Smooth muscle cell (in vitro differentiated cells): ENCODE measurements around the gene ST6GALNAC5. TPM values are rescaled to one million over a fixed set of nuclear protein-coding genes. Genes with fewer than 3 reads are reported as not detected.
A peak's percentile ranks its signal among the peaks of the same experiment; 100 is the strongest.

Experiments used
- DNase-seq: peaks from one replicate; lab custom pipeline; 2025; ENCODE audit not compliant: unreplicated experiment; lab: John Stamatoyannopoulos, UW
- H2AFZ ChIP-seq: fragments of 200-600 bp; sonication (generic); 2 replicates; pipeline ENCODE4 v1.6.0; 2016; ENCODE audit warnings: antibody characterized with exemption, low read depth, mild to moderate bottlenecking
- H3F3A ChIP-seq: fragments of 200-600 bp; sonication (generic); 2 replicates; pipeline ENCODE4 v1.6.0; 2017; ENCODE audit warnings: antibody characterized with exemption, low read depth
- H3K27ac ChIP-seq: fragments of 200-600 bp; sonication (generic); 2 replicates; pipeline ENCODE4 v1.5.1; 2016; ENCODE audit warnings: low read depth, mild to moderate bottlenecking
- H3K27me3 ChIP-seq: fragments of 200-600 bp; sonication (generic); 2 replicates; pipeline ENCODE4 v1.6.1; 2016; ENCODE audit warnings: low read depth, mild to moderate bottlenecking
- H3K36me3 ChIP-seq: fragments of 200-600 bp; sonication (generic); 2 replicates; pipeline ENCODE4 v1.5.1; 2016; ENCODE audit warnings: low read depth
- H3K4me1 ChIP-seq: fragments of 200-600 bp; sonication (generic); 2 replicates; pipeline ENCODE4 v1.5.1; 2016; ENCODE audit warnings: low read depth
- H3K4me2 ChIP-seq: fragments of 200-600 bp; sonication (generic); 2 replicates; pipeline ENCODE4 v1.6.0; 2016; ENCODE audit warnings: mild to moderate bottlenecking
- H3K4me3 ChIP-seq: fragments of 200-600 bp; sonication (generic); 2 replicates; pipeline ENCODE4 v1.5.1; 2016; ENCODE audit warnings: mild to moderate bottlenecking
- H3K79me2 ChIP-seq: fragments of 200-600 bp; sonication (generic); 2 replicates; pipeline ENCODE4 v1.6.0; 2016; ENCODE audit warnings: low read depth, mild to moderate bottlenecking
- H3K9ac ChIP-seq: fragments of 200-600 bp; sonication (generic); 2 replicates; pipeline ENCODE4 v1.6.0; 2016; ENCODE audit warnings: low read depth
- H3K9me3 ChIP-seq: fragments of 200-600 bp; sonication (generic); replicated peaks from 2 replicates; pipeline ENCODE4 v1.5.1; 2016; ENCODE audit warnings: low read depth
- H4K20me1 ChIP-seq: fragments of 200-600 bp; sonication (generic); 2 replicates; pipeline ENCODE4 v1.6.0; 2016; ENCODE audit warnings: low read depth
- WGBS: methylation state at CpG from one replicate; pipeline ENCODE4 v1.1.7; 2016; ENCODE audit warnings: low lambda C conversion rate; 5-methylcytosine and 5-hydroxymethylcytosine counted together
- polyA plus RNA-seq: library from polyadenylated mRNA; unstranded; fragments of >200 nt; fragmentation: Nextera tagmentation; extraction: Ambion mirVana; gene quantifications from 2 replicates; pipeline ENCODE4 v1.2.1, GENCODE V29; 2016
- total RNA-seq: library from RNA; depleted of rRNA; stranded (reverse); fragments of >200 nt; gene quantifications from 2 replicates; pipeline ENCODE4 v1.2.3, GENCODE V29; 2014
- TF ChIP-seq, protein P1 (sequence below): fragments of 200-600 bp; sonication (generic); IDR thresholded peaks from 2 replicates; pipeline ENCODE4 v1.5.1; 2017; ENCODE audit warnings: borderline replicate concordance, mild to moderate bottlenecking, antibody characterized with exemption; ENCODE audit not compliant: insufficient read depth, poor library complexity, severe bottlenecking

The ST6GALNAC5 gene
- total and polyA plus RNA-seq, 2 experiments from 2014 or later: 24.9 to 38.8 TPM

DNA sequence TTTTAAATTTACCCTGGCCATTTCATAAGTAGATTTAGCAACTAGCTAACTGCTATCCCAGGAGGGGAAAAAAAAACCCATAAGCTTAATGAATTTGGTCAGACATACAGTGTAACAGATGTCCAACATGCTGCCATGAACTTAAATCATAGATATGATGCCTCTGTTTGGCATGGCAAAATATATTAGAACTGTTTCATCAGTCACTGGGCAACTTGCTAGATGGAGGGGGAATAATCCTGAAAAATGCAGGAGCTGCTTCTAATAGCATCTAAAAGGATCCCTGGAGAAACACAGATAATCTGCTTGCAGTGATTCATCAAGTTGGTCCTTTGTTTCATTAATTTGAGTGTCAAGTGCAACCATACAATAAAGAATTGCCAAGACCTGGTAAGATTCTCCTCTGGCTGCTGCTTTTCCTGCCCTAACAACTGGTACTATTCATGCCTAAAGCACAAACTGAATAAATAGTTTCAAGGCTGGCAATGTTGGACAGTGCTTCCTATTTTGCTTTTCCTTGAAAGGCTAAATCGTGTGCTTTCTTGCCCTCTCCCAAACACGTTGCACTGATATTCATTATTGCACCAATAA lies 1.5 kb upstream of the ST6GALNAC5 start:
- Histone ChIP-seq H3K4me3 (no peak overlapping the region), H3F3A (no peaks in the 10 kb centered on the region), H3K79me2 (peaks cover 6% of the 10 kb centered on the region), H3K9ac (peak overlapping the region; percentile 16), H3K4me2 (peak overlapping the region; percentile 86), H2AFZ (no peak overlapping the region), H3K27me3 (peaks cover 15% of the 10 kb centered on the region), H4K20me1 (peaks cover 18% of the 10 kb centered on the region), H3K9me3 (no peaks in the 10 kb centered on the region), H3K4me1 (peaks cover 26% of the 10 kb centered on the region), H3K36me3 (no peaks in the 10 kb centered on the region), H3K27ac (peak overlapping the region; percentile 75)
- WGBS: 84% methylated on average over 2 of the region's 2 CpGs
- TF ChIP-seq, protein P1, sequence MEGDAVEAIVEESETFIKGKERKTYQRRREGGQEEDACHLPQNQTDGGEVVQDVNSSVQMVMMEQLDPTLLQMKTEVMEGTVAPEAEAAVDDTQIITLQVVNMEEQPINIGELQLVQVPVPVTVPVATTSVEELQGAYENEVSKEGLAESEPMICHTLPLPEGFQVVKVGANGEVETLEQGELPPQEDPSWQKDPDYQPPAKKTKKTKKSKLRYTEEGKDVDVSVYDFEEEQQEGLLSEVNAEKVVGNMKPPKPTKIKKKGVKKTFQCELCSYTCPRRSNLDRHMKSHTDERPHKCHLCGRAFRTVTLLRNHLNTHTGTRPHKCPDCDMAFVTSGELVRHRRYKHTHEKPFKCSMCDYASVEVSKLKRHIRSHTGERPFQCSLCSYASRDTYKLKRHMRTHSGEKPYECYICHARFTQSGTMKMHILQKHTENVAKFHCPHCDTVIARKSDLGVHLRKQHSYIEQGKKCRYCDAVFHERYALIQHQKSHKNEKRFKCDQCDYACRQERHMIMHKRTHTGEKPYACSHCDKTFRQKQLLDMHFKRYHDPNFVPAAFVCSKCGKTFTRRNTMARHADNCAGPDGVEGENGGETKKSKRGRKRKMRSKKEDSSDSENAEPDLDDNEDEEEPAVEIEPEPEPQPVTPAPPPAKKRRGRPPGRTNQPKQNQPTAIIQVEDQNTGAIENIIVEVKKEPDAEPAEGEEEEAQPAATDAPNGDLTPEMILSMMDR: no peak
- DNase-seq: no peak

DNA sequence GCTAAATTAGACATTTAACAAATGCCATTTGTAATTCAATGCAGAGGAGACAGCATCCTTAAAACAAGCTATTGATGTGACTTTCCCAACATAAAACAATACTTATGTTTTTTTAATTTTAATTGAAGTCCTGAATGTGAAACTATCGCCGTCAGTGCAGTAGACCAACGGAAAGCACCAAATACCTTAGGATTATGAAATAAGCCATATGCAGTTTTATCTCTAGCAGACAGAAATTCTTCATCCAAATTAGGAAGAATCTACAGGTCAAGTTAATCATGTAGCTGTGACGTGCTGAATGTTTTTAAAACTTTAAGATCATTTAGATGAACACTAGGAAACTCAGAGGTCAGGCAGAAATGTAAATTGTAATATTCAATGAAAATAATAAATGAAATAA lies 714 bp upstream of the ST6GALNAC5 start:
- H3K9me3 ChIP-seq: no peaks in the 10 kb centered on the region
- peaks cover 22% of the 10 kb centered on the region for H4K20me1 ChIP-seq
- TF ChIP-seq, protein P1: no peak
- H3K36me3 ChIP-seq: no peaks in the 10 kb centered on the region
- peaks cover 6% of the 10 kb centered on the region for H3K79me2 ChIP-seq
- H3K4me2 ChIP-seq: peak overlapping the region; percentile 86
- no peak overlapping the region for H2AFZ ChIP-seq
- no peak for DNase-seq
- peak overlapping the region; percentile 75 for H3K27ac ChIP-seq
- WGBS: 41% methylated on average over 4 of the region's 4 CpGs
- peak overlapping the region; percentile 66 for H3K4me3 ChIP-seq
- peaks cover 15% of the 10 kb centered on the region for H3K27me3 ChIP-seq
- peaks cover 26% of the 10 kb centered on the region for H3K4me1 ChIP-seq
- no peaks in the 10 kb centered on the region for H3F3A ChIP-seq
- H3K9ac ChIP-seq: peak overlapping the region; percentile 16

DNA sequence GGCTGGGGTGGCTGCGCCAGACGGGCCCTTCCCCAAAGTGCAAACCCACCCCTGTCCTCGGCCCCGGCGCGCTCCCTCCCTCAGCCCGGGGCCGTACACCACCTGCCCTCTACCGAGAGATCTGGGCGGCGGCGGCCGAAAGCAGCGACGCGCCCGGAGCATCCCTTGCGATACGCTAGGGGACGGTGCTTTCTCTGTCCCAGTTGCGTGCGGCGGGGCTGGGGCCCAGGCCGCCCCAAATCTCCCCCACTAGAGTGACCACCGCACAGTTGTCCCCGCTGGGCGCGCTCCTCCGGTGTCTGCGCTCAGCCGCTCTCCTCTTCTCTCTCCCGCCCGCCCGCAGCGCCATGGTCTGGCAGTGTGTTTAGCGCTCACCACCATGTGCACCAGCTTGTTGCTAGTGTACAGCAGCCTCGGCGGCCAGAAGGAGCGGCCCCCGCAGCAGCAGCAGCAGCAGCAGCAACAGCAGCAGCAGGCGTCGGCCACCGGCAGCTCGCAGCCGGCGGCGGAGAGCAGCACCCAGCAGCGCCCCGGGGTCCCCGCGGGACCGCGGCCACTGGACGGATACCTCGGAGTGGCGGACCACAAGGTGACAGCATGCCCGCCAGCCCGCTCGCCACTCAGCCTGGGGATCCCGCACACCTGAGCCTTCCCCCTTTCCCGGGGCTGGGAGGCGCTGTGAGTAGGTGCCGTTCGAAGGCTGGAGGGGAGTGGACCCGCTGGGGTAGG lies 1.0 kb downstream of the ST6GALNAC5 start:
- Histone ChIP-seq H3F3A (no peaks in the 10 kb centered on the region), H4K20me1 (peaks cover 22% of the 10 kb centered on the region), H3K79me2 (peaks cover 6% of the 10 kb centered on the region), H2AFZ (peak overlapping the region; percentile 82), H3K9me3 (no peaks in the 10 kb centered on the region), H3K9ac (peak overlapping the region; percentile 64), H3K27me3 (peaks cover 15% of the 10 kb centered on the region), H3K4me2 (peak overlapping the region; percentile 86), H3K4me3 (peak overlapping the region; percentile 66), H3K36me3 (no peaks in the 10 kb centered on the region), H3K27ac (no peak overlapping the region), H3K4me1 (peaks cover 26% of the 10 kb centered on the region)
- 2% methylated on average over 59 of the region's 65 CpGs for WGBS
- TF ChIP-seq, protein P1: no peak
- peak; percentile 22 for DNase-seq
